Neural progenitor cell (in vitro differentiated cells): ENCODE results near the gene PHLPP1. TPM values are rescaled to one million over a fixed set of nuclear protein-coding genes. Genes with fewer than 3 reads are reported as not detected.

Experiments used
- DNase-seq: peaks from one replicate; pipeline ENCODE4 v3.0.0-alpha.2; 2016; ENCODE audit warnings: low spot score
- H2AFZ ChIP-seq: fragments of 200-600 bp; sonication (generic); replicated peaks from 2 replicates; pipeline ENCODE4 v1.6.1; 2016; ENCODE audit warnings: antibody characterized with exemption
- H3F3A ChIP-seq: fragments of 200-600 bp; sonication (generic); 2 replicates; pipeline ENCODE4 v1.6.1; 2016; ENCODE audit warnings: antibody characterized with exemption, low read depth
- H3K27ac ChIP-seq: fragments of 200-600 bp; sonication (generic); 2 replicates; pipeline ENCODE4 v1.5.1; 2016; ENCODE audit warnings: mild to moderate bottlenecking
- H3K27me3 ChIP-seq: fragments of 200-600 bp; sonication (generic); 2 replicates; pipeline ENCODE4 v1.6.1; 2016; ENCODE audit warnings: mild to moderate bottlenecking, moderate library complexity
- H3K36me3 ChIP-seq: fragments of 200-600 bp; sonication (generic); 2 replicates; pipeline ENCODE4 v1.5.1; 2016
- H3K4me1 ChIP-seq: fragments of 200-600 bp; sonication (generic); 2 replicates; pipeline ENCODE4 v1.6.1; 2016; ENCODE audit warnings: mixed run types
- H3K4me2 ChIP-seq: fragments of 200-600 bp; sonication (generic); 2 replicates; pipeline ENCODE4 v1.6.1; 2016
- H3K4me3 ChIP-seq: fragments of 200-600 bp; sonication (generic); 2 replicates; pipeline ENCODE4 v1.5.1; 2016
- H3K79me2 ChIP-seq: fragments of 200-600 bp; sonication (generic); 2 replicates; pipeline ENCODE4 v1.6.1; 2016; ENCODE audit warnings: low read depth
- H3K9ac ChIP-seq: fragments of 200-600 bp; sonication (generic); 2 replicates; pipeline ENCODE4 v1.6.1; 2016
- H3K9me3 ChIP-seq: fragments of 200-600 bp; sonication (generic); 2 replicates; pipeline ENCODE4 v1.5.1; 2016; ENCODE audit warnings: low read depth
- H4K20me1 ChIP-seq: fragments of 200-600 bp; sonication (generic); 2 replicates; pipeline ENCODE4 v1.6.1; 2016; ENCODE audit warnings: low read depth
- H3K27ac Mint-ChIP-seq: 3 replicates; pipeline ENCODE4 v1.8.0; 2021; ENCODE audit warnings: mixed read lengths
- H3K27me3 Mint-ChIP-seq: 2 replicates; pipeline ENCODE4 v1.8.0; 2022; ENCODE audit warnings: low read depth, mild to moderate bottlenecking, inconsistent platforms, moderate library complexity, mixed read lengths; ENCODE audit not compliant: insufficient read depth
- H3K36me3 Mint-ChIP-seq: 3 replicates; pipeline ENCODE4 v1.8.0; 2021; ENCODE audit warnings: mixed read lengths
- H3K4me1 Mint-ChIP-seq: 3 replicates; pipeline ENCODE4 v1.8.0; 2021; ENCODE audit warnings: mixed read lengths
- H3K4me3 Mint-ChIP-seq: 3 replicates; pipeline ENCODE4 v1.8.0; 2021; ENCODE audit warnings: mild to moderate bottlenecking, moderate library complexity, mixed read lengths
- H3K9me3 Mint-ChIP-seq: 3 replicates; pipeline ENCODE4 v1.8.0; 2020; ENCODE audit warnings: mixed read lengths
- EZH2 ChIP-seq: fragments of 200-600 bp; sonication (generic); IDR thresholded peaks from 2 replicates; pipeline ENCODE4 v1.6.1; 2017; ENCODE audit warnings: antibody characterized with exemption, mild to moderate bottlenecking, moderate library complexity
- EZH2phosphoT487 ChIP-seq: fragments of 200-600 bp; sonication (generic); IDR thresholded peaks from 2 replicates; pipeline ENCODE4 v1.6.1; 2017; ENCODE audit warnings: antibody characterized with exemption
- total RNA-seq: library from RNA; depleted of rRNA; stranded (reverse); fragments of >200 nt; gene quantifications from 2 replicates; pipeline ENCODE4 v1.2.3, GENCODE V29; 2015; ENCODE audit warnings: low replicate concordance
- TF ChIP-seq, protein P1 (sequence below): fragments of 200-600 bp; sonication (generic); IDR thresholded peaks from 2 replicates; pipeline ENCODE4 v1.5.1; 2017; ENCODE audit warnings: antibody characterized with exemption, mild to moderate bottlenecking

PHLPP1 gene
- total RNA-seq, 1 donor from 2014 or later = 20.8 TPM

DNA sequence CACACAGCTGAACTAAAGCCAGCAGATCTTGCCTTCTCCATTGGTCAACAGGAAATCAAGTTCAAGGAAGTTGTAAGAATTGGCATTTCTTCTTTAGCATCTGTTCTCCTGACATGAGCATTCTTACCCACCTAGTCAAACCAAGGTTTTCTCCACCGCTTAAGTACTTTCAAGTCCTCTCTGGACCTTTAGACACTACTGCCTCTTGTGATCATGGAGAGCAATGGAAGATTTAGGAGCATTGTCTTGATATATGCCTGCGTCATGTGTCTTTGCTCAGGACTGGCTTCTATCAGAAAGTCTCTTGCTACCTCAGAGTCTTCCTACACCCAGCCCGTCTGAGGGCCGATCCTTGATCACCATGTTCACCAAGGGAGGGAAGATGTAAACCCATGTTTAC is 262.2 kb downstream of the PHLPP1 start:
- no peaks in the 10 kb centered on the region for H3K79me2 ChIP-seq
- no peak overlapping the region for H3K4me2 ChIP-seq
- H3K4me1 ChIP-seq = peaks cover 11% of the 10 kb centered on the region
- H3K27ac ChIP-seq = no peak overlapping the region
- no peaks in the 10 kb centered on the region for H3K27me3 ChIP-seq
- no peaks in the 10 kb centered on the region for H4K20me1 ChIP-seq
- TF ChIP-seq EZH2phosphoT487 (no peak), EZH2 (no peak)
- TF ChIP-seq, protein P1, sequence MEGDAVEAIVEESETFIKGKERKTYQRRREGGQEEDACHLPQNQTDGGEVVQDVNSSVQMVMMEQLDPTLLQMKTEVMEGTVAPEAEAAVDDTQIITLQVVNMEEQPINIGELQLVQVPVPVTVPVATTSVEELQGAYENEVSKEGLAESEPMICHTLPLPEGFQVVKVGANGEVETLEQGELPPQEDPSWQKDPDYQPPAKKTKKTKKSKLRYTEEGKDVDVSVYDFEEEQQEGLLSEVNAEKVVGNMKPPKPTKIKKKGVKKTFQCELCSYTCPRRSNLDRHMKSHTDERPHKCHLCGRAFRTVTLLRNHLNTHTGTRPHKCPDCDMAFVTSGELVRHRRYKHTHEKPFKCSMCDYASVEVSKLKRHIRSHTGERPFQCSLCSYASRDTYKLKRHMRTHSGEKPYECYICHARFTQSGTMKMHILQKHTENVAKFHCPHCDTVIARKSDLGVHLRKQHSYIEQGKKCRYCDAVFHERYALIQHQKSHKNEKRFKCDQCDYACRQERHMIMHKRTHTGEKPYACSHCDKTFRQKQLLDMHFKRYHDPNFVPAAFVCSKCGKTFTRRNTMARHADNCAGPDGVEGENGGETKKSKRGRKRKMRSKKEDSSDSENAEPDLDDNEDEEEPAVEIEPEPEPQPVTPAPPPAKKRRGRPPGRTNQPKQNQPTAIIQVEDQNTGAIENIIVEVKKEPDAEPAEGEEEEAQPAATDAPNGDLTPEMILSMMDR = no peak
- H2AFZ ChIP-seq = no peak overlapping the region
- DNase-seq = no peak
- peaks cover 6% of the 10 kb centered on the region for H3K27me3 Mint-ChIP-seq
- H3K9ac ChIP-seq = no peak overlapping the region
- H3K9me3 ChIP-seq = no peaks in the 10 kb centered on the region
- peaks cover 9% of the 10 kb centered on the region for H3K4me1 Mint-ChIP-seq
- H3K9me3 Mint-ChIP-seq = no peaks in the 10 kb centered on the region
- no peaks in the 10 kb centered on the region for H3K36me3 ChIP-seq
- no peak overlapping the region for H3K4me3 Mint-ChIP-seq
- H3K27ac Mint-ChIP-seq = no peak overlapping the region
- H3K36me3 Mint-ChIP-seq = peaks cover 18% of the 10 kb centered on the region
- H3K4me3 ChIP-seq = no peak overlapping the region
- no peaks in the 10 kb centered on the region for H3F3A ChIP-seq

DNA sequence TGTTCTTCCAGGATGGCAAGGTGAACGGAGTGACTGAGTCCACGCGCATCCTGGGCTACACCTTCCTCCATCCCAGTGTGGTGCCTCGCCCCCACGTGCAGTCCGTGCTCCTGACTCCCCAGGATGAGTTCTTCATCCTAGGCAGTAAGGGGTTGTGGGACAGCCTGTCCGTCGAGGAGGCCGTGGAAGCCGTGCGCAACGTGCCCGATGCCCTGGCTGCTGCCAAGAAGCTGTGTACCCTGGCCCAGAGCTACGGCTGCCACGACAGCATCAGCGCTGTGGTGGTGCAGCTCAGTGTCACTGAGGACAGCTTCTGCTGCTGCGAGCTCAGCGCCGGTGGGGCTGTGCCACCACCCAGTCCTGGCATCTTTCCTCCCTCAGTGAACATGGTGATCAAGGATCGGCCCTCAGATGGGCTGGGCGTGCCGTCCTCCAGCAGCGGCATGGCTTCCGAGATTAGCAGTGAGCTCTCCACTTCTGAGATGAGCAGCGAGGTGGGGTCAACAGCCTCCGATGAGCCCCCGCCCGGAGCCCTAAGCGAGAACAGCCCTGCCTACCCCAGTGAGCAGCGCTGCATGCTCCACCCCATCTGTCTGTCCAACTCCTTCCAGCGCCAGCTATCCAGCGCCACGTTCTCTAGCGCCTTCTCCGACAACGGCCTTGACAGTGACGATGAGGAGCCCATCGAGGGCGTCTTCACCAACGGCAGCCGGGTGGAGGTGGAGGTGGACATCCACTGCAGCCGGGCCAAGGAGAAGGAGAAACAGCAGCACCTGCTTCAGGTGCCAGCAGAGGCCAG is 263.1 kb downstream of the PHLPP1 start:
- DNase-seq = no peak
- TF ChIP-seq EZH2 (no peak), EZH2phosphoT487 (no peak)
- TF ChIP-seq, protein P1 = no peak
- no peaks in the 10 kb centered on the region for H3K27me3 ChIP-seq
- H3F3A ChIP-seq = no peaks in the 10 kb centered on the region
- H3K4me1 Mint-ChIP-seq = peaks cover 9% of the 10 kb centered on the region
- no peaks in the 10 kb centered on the region for H3K36me3 ChIP-seq
- peaks cover 11% of the 10 kb centered on the region for H3K4me1 ChIP-seq
- no peaks in the 10 kb centered on the region for H4K20me1 ChIP-seq
- no peak overlapping the region for H2AFZ ChIP-seq
- H3K79me2 ChIP-seq = no peaks in the 10 kb centered on the region
- H3K36me3 Mint-ChIP-seq = peaks cover 18% of the 10 kb centered on the region
- no peak overlapping the region for H3K4me3 ChIP-seq
- H3K9me3 Mint-ChIP-seq = no peaks in the 10 kb centered on the region
- H3K9me3 ChIP-seq = no peaks in the 10 kb centered on the region
- no peak overlapping the region for H3K27ac ChIP-seq
- H3K27ac Mint-ChIP-seq = no peak overlapping the region
- H3K4me2 ChIP-seq = no peak overlapping the region
- peaks cover 6% of the 10 kb centered on the region for H3K27me3 Mint-ChIP-seq
- no peak overlapping the region for H3K9ac ChIP-seq
- H3K4me3 Mint-ChIP-seq = no peak overlapping the region

DNA sequence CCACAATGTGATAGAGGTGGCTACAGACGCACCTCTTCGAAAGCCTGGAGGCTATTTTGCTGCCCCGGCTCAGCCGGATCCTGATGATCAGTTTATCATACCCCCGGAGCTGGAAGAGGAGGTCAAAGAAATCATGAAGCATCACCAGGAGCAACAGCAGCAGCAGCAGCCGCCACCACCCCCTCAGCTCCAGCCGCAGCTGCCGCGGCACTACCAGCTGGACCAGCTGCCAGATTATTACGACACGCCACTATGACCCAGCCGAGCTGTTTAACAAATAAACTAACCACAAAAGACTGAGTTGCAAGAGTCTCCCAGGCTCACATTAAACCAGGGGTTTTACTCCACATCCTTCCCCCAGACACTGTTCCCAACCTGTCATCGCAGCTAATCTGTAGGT is 263.8 kb downstream of the PHLPP1 start:
- Histone ChIP-seq H3K9me3 (no peaks in the 10 kb centered on the region), H3K79me2 (no peaks in the 10 kb centered on the region), H2AFZ (no peak overlapping the region), H4K20me1 (no peaks in the 10 kb centered on the region), H3F3A (no peaks in the 10 kb centered on the region), H3K4me2 (no peak overlapping the region), H3K4me3 (no peak overlapping the region), H3K36me3 (no peaks in the 10 kb centered on the region), H3K27ac (peak overlapping the region; percentile 21), H3K4me1 (peaks cover 11% of the 10 kb centered on the region), H3K9ac (no peak overlapping the region), H3K27me3 (no peaks in the 10 kb centered on the region)
- peaks cover 9% of the 10 kb centered on the region for H3K4me1 Mint-ChIP-seq
- TF ChIP-seq, protein P1 = no peak
- TF ChIP-seq EZH2 (no peak), EZH2phosphoT487 (no peak)
- H3K27me3 Mint-ChIP-seq = peaks cover 6% of the 10 kb centered on the region
- H3K9me3 Mint-ChIP-seq = no peaks in the 10 kb centered on the region
- no peak for DNase-seq
- H3K36me3 Mint-ChIP-seq = peaks cover 18% of the 10 kb centered on the region
- no peak overlapping the region for H3K27ac Mint-ChIP-seq
- H3K4me3 Mint-ChIP-seq = no peak overlapping the region
